Breast epithelium (tissue), 3 donors: ENCODE data around the gene OR1S1.

Source experiments
- POLR2A ChIP-seq: fragments of 450-650 bp; IDR thresholded peaks from one replicate; pipeline ENCODE4 v1.6.1; 2016; ENCODE audit warnings: antibody characterized with exemption, mild to moderate bottlenecking, moderate library complexity
- TF ChIP-seq, protein P1 (sequence below), 3 donors: fragments of 450-650 bp; IDR thresholded peaks; one replicate each; pipeline ENCODE4 v1.5.1; 2016 to 2017; ENCODE audit warnings: antibody characterized with exemption in 3 of 3, mild to moderate bottlenecking in 3 of 3, moderate library complexity in 3 of 3

DNA sequence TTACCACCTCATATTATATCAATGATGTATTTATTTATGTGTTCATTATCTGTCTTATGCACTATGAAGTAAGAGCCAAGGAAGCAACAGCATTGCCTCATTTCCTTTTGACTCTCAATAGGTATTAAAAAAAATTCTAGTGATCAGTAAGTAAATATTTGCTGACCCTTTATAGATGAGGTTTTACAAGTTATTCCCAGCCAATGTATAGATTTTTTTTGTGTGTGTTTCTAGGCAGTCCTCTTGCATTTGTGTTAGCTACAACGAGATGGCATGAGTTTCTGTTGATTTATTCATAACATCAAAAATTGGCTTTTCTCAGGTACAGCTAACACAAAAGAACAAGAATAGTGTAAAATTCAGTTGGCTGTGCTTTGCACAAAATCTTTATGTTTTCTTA lies 13.2 kb upstream of the OR1S1 start:
- TF ChIP-seq, protein P1, sequence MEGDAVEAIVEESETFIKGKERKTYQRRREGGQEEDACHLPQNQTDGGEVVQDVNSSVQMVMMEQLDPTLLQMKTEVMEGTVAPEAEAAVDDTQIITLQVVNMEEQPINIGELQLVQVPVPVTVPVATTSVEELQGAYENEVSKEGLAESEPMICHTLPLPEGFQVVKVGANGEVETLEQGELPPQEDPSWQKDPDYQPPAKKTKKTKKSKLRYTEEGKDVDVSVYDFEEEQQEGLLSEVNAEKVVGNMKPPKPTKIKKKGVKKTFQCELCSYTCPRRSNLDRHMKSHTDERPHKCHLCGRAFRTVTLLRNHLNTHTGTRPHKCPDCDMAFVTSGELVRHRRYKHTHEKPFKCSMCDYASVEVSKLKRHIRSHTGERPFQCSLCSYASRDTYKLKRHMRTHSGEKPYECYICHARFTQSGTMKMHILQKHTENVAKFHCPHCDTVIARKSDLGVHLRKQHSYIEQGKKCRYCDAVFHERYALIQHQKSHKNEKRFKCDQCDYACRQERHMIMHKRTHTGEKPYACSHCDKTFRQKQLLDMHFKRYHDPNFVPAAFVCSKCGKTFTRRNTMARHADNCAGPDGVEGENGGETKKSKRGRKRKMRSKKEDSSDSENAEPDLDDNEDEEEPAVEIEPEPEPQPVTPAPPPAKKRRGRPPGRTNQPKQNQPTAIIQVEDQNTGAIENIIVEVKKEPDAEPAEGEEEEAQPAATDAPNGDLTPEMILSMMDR (IDR thresholded peaks at IDR 0.05): no peak
- TF ChIP-seq POLR2A: no peak
